Fibroblast of skin of left biceps (primary cell): ENCODE data around the gene FRAT2.

ENCODE experiments used
- DNase-seq, 2 experiments: peaks; one replicate each; pipeline ENCODE4 v3.0.0-alpha.2; 2013; ENCODE audit warnings: low read depth in 2 of 2

Gene FRAT2

GRCh38 chr10:97334370-97335175 lies at the start of gene FRAT2:
TSS of gene FRAT2 (minus strand) at chr10:97334729. CDS start at chr10:97334572, 157 bp downstream.
- DNase-seq = peak; percentile 79 to 83

- no peak for DNase-seq
Measured at GRCh38 chr10:97384156-97384555, 49.6 kb upstream of the FRAT2 start.

GRCh38 chr10:97383159-97383558 lies 48.6 kb upstream of the FRAT2 start:
- no peak for DNase-seq

GRCh38 chr10:97381626-97382025 lies 47.1 kb upstream of the FRAT2 start:
- DNase-seq = no peak

- DNase-seq = no peak
Measured at GRCh38 chr10:97380516-97380915, 46.0 kb upstream of the FRAT2 start.

GRCh38 chr10:97378933-97379921 lies 44.7 kb upstream of the FRAT2 start:
- DNase-seq = no peak

GRCh38 chr10:97376413-97376812 lies 41.9 kb upstream of the FRAT2 start:
- DNase-seq = no peak

GRCh38 chr10:97373456-97373855 lies 38.9 kb upstream of the FRAT2 start:
- DNase-seq = no peak

GRCh38 chr10:97372233-97372875 lies 37.8 kb upstream of the FRAT2 start:
- no peak for DNase-seq

- no peak for DNase-seq
Measured at GRCh38 chr10:97371696-97372095, 37.2 kb upstream of the FRAT2 start.

GRCh38 chr10:97367126-97367649 lies 32.7 kb upstream of the FRAT2 start:
- DNase-seq = no peak

- no peak for DNase-seq
Measured at GRCh38 chr10:97366572-97366971, 32.0 kb upstream of the FRAT2 start.

- no peak for DNase-seq
Measured at GRCh38 chr10:97365761-97366351, 31.3 kb upstream of the FRAT2 start.

GRCh38 chr10:97363071-97363470 lies 28.5 kb upstream of the FRAT2 start:
- DNase-seq = no peak

GRCh38 chr10:97362310-97363033 lies 27.9 kb upstream of the FRAT2 start:
- DNase-seq = no peak

- DNase-seq = no peak
Measured at GRCh38 chr10:97361537-97361901, 27.0 kb upstream of the FRAT2 start.

- DNase-seq = no peak
Measured at GRCh38 chr10:97360705-97361536, 26.4 kb upstream of the FRAT2 start.

GRCh38 chr10:97358781-97359180 lies 24.3 kb upstream of the FRAT2 start:
- no peak for DNase-seq

- DNase-seq = no peak
Measured at GRCh38 chr10:97358349-97358748, 23.8 kb upstream of the FRAT2 start.

GRCh38 chr10:97356918-97357317 lies 22.4 kb upstream of the FRAT2 start:
- no peak for DNase-seq
